Stimulated activated CD8-positive, alpha-beta memory T cell treated with anti-CD3 and anti-CD28 coated beads, Interleukin-12 subunit alpha, Interleukin-12 subunit beta, amount 100 ng/mL, for 1 hour (primary cell): ENCODE data around the gene MEF2A.
"Not testable (repeated sequence)": the region's sequence is repeated elsewhere in the genome, so short reads cannot be mapped to it uniquely, and the experiment has no call there.

Source experiments
- DNase-seq: peaks from one replicate; pipeline ENCODE4 v3.0.0-alpha.2; 2020; ENCODE audit warnings: low read depth

MEF2A gene

GRCh38 chr15:99565299-99566156 lies at the start of gene MEF2A:
MEF2A (plus strand) TSS chr15:99565984; CDS start chr15:99633120, 67,136 bp downstream.
- peak; percentile 86 for DNase-seq

GRCh38 chr15:99518191-99518590 lies 47.6 kb upstream of the MEF2A start:
- no peak for DNase-seq

- not testable (repeated sequence) for DNase-seq
These were observed 46.4 kb upstream of the MEF2A start for GRCh38 chr15:99519366-99519765.

- DNase-seq, result no peak
These were observed 43.5 kb upstream of the MEF2A start for GRCh38 chr15:99522288-99522687.

- no peak for DNase-seq
These were observed 39.6 kb upstream of the MEF2A start for GRCh38 chr15:99526176-99526575.

- DNase-seq, result no peak
These were observed 39.1 kb upstream of the MEF2A start for GRCh38 chr15:99526671-99527070.

GRCh38 chr15:99536422-99537040 lies 29.3 kb upstream of the MEF2A start:
- DNase-seq, result no peak

GRCh38 chr15:99537344-99537743 lies 28.4 kb upstream of the MEF2A start:
- no peak for DNase-seq

- no peak for DNase-seq
These were observed 27.5 kb upstream of the MEF2A start for GRCh38 chr15:99538261-99538660.

- no peak for DNase-seq
These were observed 23.0 kb upstream of the MEF2A start for GRCh38 chr15:99542828-99543227.

- DNase-seq, result no peak
These were observed 20.2 kb upstream of the MEF2A start for GRCh38 chr15:99545605-99546004.

- no peak for DNase-seq
These were observed 19.2 kb upstream of the MEF2A start for GRCh38 chr15:99546441-99547100.

- DNase-seq, result no peak
These were observed 18.3 kb upstream of the MEF2A start for GRCh38 chr15:99547517-99547916.

GRCh38 chr15:99550077-99550476 lies 15.7 kb upstream of the MEF2A start:
- no peak for DNase-seq

GRCh38 chr15:99552111-99552510 lies 13.7 kb upstream of the MEF2A start:
- no peak for DNase-seq

- no peak for DNase-seq
These were observed 10.8 kb upstream of the MEF2A start for GRCh38 chr15:99554880-99555488.

- no peak for DNase-seq
These were observed 9.8 kb upstream of the MEF2A start for GRCh38 chr15:99556011-99556410.

GRCh38 chr15:99556578-99556977 lies 9.2 kb upstream of the MEF2A start:
- no peak for DNase-seq

GRCh38 chr15:99558084-99558483 lies 7.7 kb upstream of the MEF2A start:
- DNase-seq, result no peak

GRCh38 chr15:99558571-99558970 lies 7.2 kb upstream of the MEF2A start:
- DNase-seq, result no peak

GRCh38 chr15:99561476-99562230 lies 4.1 kb upstream of the MEF2A start:
- DNase-seq, result no peak

GRCh38 chr15:99562238-99562637 lies 3.5 kb upstream of the MEF2A start:
- DNase-seq, result no peak
